Psoas muscle (tissue), 8 donors: ENCODE results near the gene CYBA. TPM values are rescaled to one million over a fixed set of nuclear protein-coding genes. Genes with fewer than 3 reads are reported as not detected.
"Not testable (repeated sequence)": the region's sequence is repeated elsewhere in the genome, so short reads cannot be mapped to it uniquely, and the experiment has no call there.

ENCODE experiments used
- ATAC-seq, 4 donors: fragments of 200-7000 bp; cut with Tn5 transposase; one replicate each; pipeline ENCODE4 v1.9.1; 2020; ENCODE audit warnings: moderate library complexity in 3 of 4, mild to moderate bottlenecking in 2 of 4
- DNase-seq, 2 donors: peaks; one replicate each; pipeline ENCODE4 v3.0.0-alpha.2; 2020
- H3K27ac ChIP-seq: fragments of 200-600 bp; one replicate; pipeline ENCODE4 v1.8.0; 2022
- H3K27me3 ChIP-seq, 3 donors: fragments of 200-600 bp in 1 of 3; one replicate each; pipeline versions ENCODE4 v1.6.1 to v1.8.0; 2013 to 2022; ENCODE audit warnings: low read length in 2 of 3, mild to moderate bottlenecking in 2 of 3, moderate library complexity in 1 of 3; ENCODE audit not compliant: insufficient read depth in 3 of 3
- H3K36me3 ChIP-seq, 2 donors: fragments of 200-600 bp in 1 of 2; one replicate each; pipeline versions ENCODE4 v1.6.1 to v1.8.0; 2013 to 2022; ENCODE audit warnings: low read depth in 1 of 2, mild to moderate bottlenecking in 1 of 2, moderate library complexity in 1 of 2; ENCODE audit not compliant: insufficient read depth in 1 of 2
- H3K4me1 ChIP-seq: fragments of 200-600 bp; one replicate; pipeline ENCODE4 v1.8.0; 2022
- H3K4me3 ChIP-seq: fragments of 200-600 bp; one replicate; pipeline ENCODE4 v1.8.0; 2022; ENCODE audit warnings: mild to moderate bottlenecking
- H3K9me3 ChIP-seq: fragments of 200-600 bp; one replicate; pipeline ENCODE4 v1.8.0; 2022
- WGBS, 3 donors: extraction: QIAGEN DNeasy Blood & Tissue Kit; methylation state at CpG; one replicate each; pipeline versions ENCODE4 v1.1.6 to v1.1.7; 2013; 5-methylcytosine and 5-hydroxymethylcytosine counted together
- intact Hi-C, 2 donors: fragments of 100-400 bp; cut with DNase I; formaldehyde crosslinking; loops; one replicate each; pipeline versions ENCODE4 v1.11.0 to v1.14.2; 2022
- polyA plus RNA-seq, 3 donors: library from polyadenylated mRNA; stranded (reverse); fragments of 200-250 nt; gene quantifications; one replicate each; pipeline ENCODE4 v1.2.3, GENCODE V29; 2013
- total RNA-seq, 4 donors: library from RNA; stranded (reverse); fragmentation: NEBNext Ultra II Directional in 2 of 4; extraction: Animal tissue kit (Norgen Biotek cat#: 25700) in 2 of 4; gene quantifications; one replicate each; pipeline versions ENCODE4 v1.2.1 to v1.2.4, GENCODE V29; 2021 to 2023
- TF ChIP-seq, protein P1 (sequence below): fragments of 200-600 bp; IDR thresholded peaks from one replicate; pipeline ENCODE4 v1.8.0; 2022; ENCODE audit warnings: antibody characterized with exemption
- donor health status: healthy with polysubstance abuse.
- donor health status: DM: no; HTN: no; CAD: no; lungs with moderate emphysema.
- donor health status: Bipolar disorder and iron deficiency.
- donor health status: healthy.
- donor health status: DM: yes; HTN: yes; CAD: no.
- donor health status: DM: no; HTN: no; CAD: no.
- donor health status: DM: no; HTN: no; CAD: no.
- donor health status: DM: yes; HTN: yes; CAD: no.

Gene CYBA
- total and polyA plus RNA-seq, 7 donors, result 9.1 to 28.0 (median 19.4) TPM

DNA sequence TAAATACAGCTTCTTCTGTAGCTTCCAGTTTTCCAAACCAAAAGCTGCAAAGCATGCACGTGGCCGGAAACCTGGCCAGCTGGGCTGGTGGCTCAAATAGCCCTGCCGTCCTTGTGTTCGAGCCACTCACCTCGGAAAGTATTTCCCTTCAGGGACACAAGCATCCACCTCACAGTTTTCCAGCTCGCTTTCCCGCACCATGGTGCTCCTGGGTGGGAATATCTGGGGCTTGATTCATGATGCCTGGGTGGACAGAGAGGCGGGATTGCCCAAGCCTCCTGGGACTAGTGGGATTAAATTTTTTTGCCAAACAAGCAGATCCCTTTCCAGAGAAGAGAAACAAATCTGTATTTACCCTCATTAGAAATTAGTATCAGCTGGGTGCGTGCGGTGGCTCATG is 19.1 kb upstream of the CYBA start:
- peak overlapping the region; percentile 46 for H3K27ac ChIP-seq
- no peaks in the 10 kb centered on the region for H3K27me3 ChIP-seq
- TF ChIP-seq, protein P1, sequence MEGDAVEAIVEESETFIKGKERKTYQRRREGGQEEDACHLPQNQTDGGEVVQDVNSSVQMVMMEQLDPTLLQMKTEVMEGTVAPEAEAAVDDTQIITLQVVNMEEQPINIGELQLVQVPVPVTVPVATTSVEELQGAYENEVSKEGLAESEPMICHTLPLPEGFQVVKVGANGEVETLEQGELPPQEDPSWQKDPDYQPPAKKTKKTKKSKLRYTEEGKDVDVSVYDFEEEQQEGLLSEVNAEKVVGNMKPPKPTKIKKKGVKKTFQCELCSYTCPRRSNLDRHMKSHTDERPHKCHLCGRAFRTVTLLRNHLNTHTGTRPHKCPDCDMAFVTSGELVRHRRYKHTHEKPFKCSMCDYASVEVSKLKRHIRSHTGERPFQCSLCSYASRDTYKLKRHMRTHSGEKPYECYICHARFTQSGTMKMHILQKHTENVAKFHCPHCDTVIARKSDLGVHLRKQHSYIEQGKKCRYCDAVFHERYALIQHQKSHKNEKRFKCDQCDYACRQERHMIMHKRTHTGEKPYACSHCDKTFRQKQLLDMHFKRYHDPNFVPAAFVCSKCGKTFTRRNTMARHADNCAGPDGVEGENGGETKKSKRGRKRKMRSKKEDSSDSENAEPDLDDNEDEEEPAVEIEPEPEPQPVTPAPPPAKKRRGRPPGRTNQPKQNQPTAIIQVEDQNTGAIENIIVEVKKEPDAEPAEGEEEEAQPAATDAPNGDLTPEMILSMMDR, result no peak
- no peak overlapping the region for H3K4me3 ChIP-seq
- no peak for ATAC-seq
- peaks cover 32% of the 10 kb centered on the region for H3K4me1 ChIP-seq
- intact Hi-C loops, result no loop called here
- H3K36me3 ChIP-seq, result peaks cover 0 to 7% of the 10 kb centered on the region in 2 donors
- no peak for DNase-seq
- 23 to 27% (median 24%) methylated on average over 10 of the region's 10 CpGs for WGBS, 3 donors
- H3K9me3 ChIP-seq, result no peaks in the 10 kb centered on the region

DNA sequence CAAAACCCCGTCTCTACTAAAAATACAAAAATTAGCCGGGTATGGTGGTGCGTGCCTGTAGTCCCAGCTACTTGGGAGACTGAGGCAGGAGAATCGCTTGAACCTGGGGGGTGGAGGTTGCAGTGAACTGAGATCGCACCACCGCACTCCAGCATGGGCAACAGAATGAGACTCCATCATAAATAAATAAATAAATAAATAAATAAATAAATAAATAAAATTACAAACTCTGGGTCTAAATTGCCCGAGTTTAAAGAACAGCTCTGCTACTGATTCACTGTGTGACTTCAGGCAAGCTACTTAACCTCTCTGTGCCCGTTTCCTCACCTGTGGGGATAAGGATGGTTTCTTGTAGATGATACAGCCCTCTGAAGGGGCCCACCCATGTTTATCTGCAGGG is 18.6 kb upstream of the CYBA start:
- Histone ChIP-seq H3K4me1 (peaks cover 32% of the 10 kb centered on the region), H3K27ac (peak overlapping the region; percentile 46)
- DNase-seq, H3K4me3 ChIP-seq, H3K36me3 ChIP-seq, ATAC-seq, H3K27me3 ChIP-seq, H3K9me3 ChIP-seq, intact Hi-C loops: not testable (repeated sequence)
- WGBS, 3 donors, result 92% methylated on average over 8 of the region's 8 CpGs

DNA sequence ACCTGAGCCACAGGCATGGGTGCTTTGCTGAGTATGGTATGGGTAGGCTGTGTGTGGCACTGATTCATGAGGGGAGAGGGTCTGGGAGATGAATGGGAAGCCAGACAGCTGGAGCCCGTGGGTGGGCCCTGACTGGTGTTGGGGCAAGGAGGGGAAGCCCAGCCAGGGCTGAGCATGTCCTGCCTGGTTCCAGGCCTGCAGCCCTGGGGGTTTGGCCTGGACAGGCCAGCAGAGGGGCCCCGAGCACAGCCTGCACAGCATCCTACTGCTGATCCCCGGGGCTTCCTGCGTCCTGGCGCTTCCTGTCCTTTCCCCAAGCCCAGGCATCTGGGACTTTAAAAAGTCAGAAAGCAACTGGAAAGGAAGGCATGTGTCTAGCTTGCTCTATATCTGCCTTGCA is 16.6 kb upstream of the CYBA start:
- Histone ChIP-seq H3K27ac (no peak overlapping the region), H3K4me3 (no peak overlapping the region), H3K9me3 (no peaks in the 10 kb centered on the region), H3K36me3 (peaks cover 0 to 7% of the 10 kb centered on the region in 2 donors), H3K27me3 (no peaks in the 10 kb centered on the region), H3K4me1 (peaks cover 15% of the 10 kb centered on the region)
- WGBS, 3 donors, result 57 to 66% (median 64%) methylated on average over 5 of the region's 5 CpGs
- DNase-seq (no peak), ATAC-seq (no peak)
- intact Hi-C loops, result no loop called here
- TF ChIP-seq, protein P1, result no peak

DNA sequence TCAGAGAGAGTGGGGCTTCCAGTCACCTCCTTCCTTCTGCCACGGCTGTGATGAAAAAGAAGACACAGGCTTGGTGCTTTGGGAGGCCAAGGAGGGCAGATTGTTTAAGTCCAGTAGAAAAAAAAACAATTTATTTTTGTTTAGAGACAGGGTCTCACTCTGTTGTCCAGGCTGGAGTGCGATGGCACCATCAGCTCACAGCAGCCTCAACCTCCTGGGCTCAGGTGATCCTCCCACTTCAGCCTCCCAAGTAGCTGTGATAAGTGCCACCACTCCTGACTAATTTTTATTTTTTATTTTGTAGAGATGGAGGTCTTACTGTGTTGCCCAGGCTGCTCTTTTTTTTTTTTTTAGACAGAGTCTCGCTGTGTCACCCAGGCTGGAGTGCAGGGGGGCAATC is 14.7 kb upstream of the CYBA start:
- WGBS, 3 donors, result 82 to 93% (median 87%) methylated on average over 3 of the region's 3 CpGs
- no peak for ATAC-seq
- H3K4me3 ChIP-seq, result no peak overlapping the region
- TF ChIP-seq, protein P1, result no peak
- intact Hi-C loops, result no loop called here
- H3K4me1 ChIP-seq, result peaks cover 17% of the 10 kb centered on the region
- peaks cover 0 to 7% of the 10 kb centered on the region in 2 donors for H3K36me3 ChIP-seq
- no peak for DNase-seq
- peak overlapping the region; percentile 21 for H3K27ac ChIP-seq
- no peaks in the 10 kb centered on the region for H3K9me3 ChIP-seq
- no peaks in the 10 kb centered on the region for H3K27me3 ChIP-seq

DNA sequence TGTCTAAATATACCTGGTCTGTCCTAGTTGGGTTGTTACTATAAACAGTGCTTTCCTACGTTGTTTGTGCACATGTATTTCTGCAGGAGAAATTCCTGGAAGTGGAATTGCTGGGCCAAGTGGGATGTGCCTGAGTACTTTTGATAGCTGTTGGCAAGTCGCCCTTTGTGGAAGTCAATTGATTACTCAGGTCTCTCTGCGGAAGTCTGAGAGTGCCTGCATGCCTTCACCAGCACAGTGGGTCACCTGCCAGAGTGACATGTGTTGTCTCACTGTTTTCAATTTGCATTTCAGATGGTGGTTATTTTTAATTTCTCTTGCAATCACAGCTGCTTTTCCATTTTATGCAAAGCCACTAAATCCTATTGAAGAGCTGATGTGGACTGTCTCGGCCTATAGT is 14.3 kb upstream of the CYBA start:
- Histone ChIP-seq H3K4me1 (peaks cover 17% of the 10 kb centered on the region), H3K4me3 (no peak overlapping the region), H3K36me3 (peaks cover 0 to 7% of the 10 kb centered on the region in 2 donors), H3K9me3 (no peaks in the 10 kb centered on the region), H3K27me3 (no peaks in the 10 kb centered on the region), H3K27ac (peak overlapping the region; percentile 21)
- TF ChIP-seq, protein P1, result no peak
- WGBS, 3 donors, result 36 to 48% (median 40%) methylated on average over 4 of the region's 4 CpGs
- intact Hi-C loops, result no loop called here
- no peak for ATAC-seq
- no peak for DNase-seq
